ENCODE results near the gene EIF4E3.

The EIF4E3 gene

GRCh38 chr3:71692139-71692538, 33.1 kb downstream of the EIF4E3 start:
- Mint-ChIP-seq H3K27ac (no peak overlapping the region), H3K9me3 (no peaks in the 10 kb centered on the region), H3K4me3 (no peak overlapping the region), H3K36me3 (ENCODE audit: low read depth) (no peaks in the 10 kb centered on the region), H3K4me1 (peaks cover 41% of the 10 kb centered on the region), H3K27me3 (ENCODE audit: low read depth, poor library complexity) (no peaks in the 10 kb centered on the region)
- no peak for TF ChIP-seq CTCF (IDR thresholded peaks at IDR 0.05)
- no peak for DNase-seq

DNA sequence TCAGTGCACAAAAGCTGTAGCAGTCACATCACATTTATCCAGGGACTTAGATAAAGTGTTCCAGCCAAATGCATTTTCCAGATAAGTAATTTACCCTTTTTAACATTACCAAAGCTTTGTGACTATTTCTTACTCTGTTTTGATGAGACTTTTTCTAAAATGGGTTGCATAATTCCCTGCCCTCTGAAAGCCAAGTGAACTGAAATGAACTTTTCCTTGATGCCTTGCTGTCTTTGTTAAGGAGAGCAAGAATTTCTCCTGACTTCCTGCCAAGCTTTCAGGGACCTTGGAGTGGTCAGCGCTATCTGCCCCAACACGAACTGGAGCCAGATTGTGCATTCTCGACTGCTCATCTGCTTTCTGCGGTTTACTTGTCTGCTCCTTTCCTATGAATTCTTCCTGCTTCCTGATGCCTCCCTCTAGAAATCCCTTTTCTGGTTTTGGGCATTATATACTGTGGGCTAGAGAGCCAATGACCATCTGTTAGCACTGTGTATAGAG, 34.8 kb downstream of the EIF4E3 start:
- Mint-ChIP-seq H3K27ac (no peak overlapping the region), H3K4me3 (no peak overlapping the region), H3K27me3 (ENCODE audit: low read depth, poor library complexity) (no peaks in the 10 kb centered on the region), H3K4me1 (peaks cover 32% of the 10 kb centered on the region), H3K36me3 (ENCODE audit: low read depth) (peaks cover 9% of the 10 kb centered on the region), H3K9me3 (peaks cover 5% of the 10 kb centered on the region)
- TF ChIP-seq CTCF (IDR thresholded peaks at IDR 0.05), result no peak
- DNase-seq, result no peak

DNA sequence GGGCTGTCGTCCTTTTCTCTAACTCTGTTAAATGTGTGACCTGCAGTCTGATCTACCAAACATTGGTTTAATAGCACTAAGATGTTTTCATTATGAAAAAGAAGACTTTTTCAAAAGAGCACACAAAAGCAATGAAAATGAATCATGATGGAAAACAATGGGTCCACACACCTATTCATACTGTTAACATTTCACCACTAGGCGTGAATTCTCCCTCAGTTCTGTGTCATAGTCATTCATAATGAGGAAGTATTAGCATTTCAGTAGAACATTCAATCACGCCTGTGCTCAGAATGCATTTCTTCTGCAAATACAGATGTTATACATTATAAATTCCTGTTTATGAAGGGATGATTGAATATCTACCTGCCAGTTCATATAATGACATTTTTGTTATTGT, 35.9 kb downstream of the EIF4E3 start:
- DNase-seq, result no peak
- no peak overlapping the region for H3K27ac Mint-ChIP-seq

GRCh38 chr3:71688121-71688520, 37.1 kb downstream of the EIF4E3 start:
- no peak overlapping the region for H3K27ac Mint-ChIP-seq
- DNase-seq, result no peak
- TF ChIP-seq CTCF (IDR thresholded peaks at IDR 0.05), result no peak
- H3K4me3 Mint-ChIP-seq, result no peak overlapping the region
- H3K4me1 Mint-ChIP-seq, result peaks cover 28% of the 10 kb centered on the region
- H3K36me3 Mint-ChIP-seq (ENCODE audit: low read depth), result peaks cover 9% of the 10 kb centered on the region
- no peaks in the 10 kb centered on the region for H3K27me3 Mint-ChIP-seq (ENCODE audit: low read depth, poor library complexity)
- peaks cover 5% of the 10 kb centered on the region for H3K9me3 Mint-ChIP-seq

More for the DNA sequence above, 35.9 kb downstream of the EIF4E3 start:
- no peak for TF ChIP-seq CTCF (IDR thresholded peaks at IDR 0.05)
- Mint-ChIP-seq H3K4me3 (no peak overlapping the region), H3K27me3 (ENCODE audit: low read depth, poor library complexity) (no peaks in the 10 kb centered on the region), H3K9me3 (peaks cover 5% of the 10 kb centered on the region), H3K4me1 (peaks cover 29% of the 10 kb centered on the region), H3K36me3 (ENCODE audit: low read depth) (peaks cover 9% of the 10 kb centered on the region)

- Mint-ChIP-seq H3K27ac (no peak overlapping the region), H3K36me3 (ENCODE audit: low read depth) (peaks cover 9% of the 10 kb centered on the region), H3K9me3 (peaks cover 5% of the 10 kb centered on the region), H3K4me3 (no peak overlapping the region), H3K27me3 (ENCODE audit: low read depth, poor library complexity) (no peaks in the 10 kb centered on the region), H3K4me1 (peaks cover 38% of the 10 kb centered on the region)
- no peak for TF ChIP-seq CTCF (IDR thresholded peaks at IDR 0.05)
- no peak for DNase-seq
Observed at GRCh38 chr3:71685686-71686085, 39.5 kb downstream of the EIF4E3 start.

GRCh38 chr3:71684757-71685386, 40.3 kb downstream of the EIF4E3 start:
- no peak overlapping the region for H3K4me3 Mint-ChIP-seq
- no peak overlapping the region for H3K27ac Mint-ChIP-seq
- peaks cover 38% of the 10 kb centered on the region for H3K4me1 Mint-ChIP-seq
- DNase-seq, result no peak
- H3K36me3 Mint-ChIP-seq (ENCODE audit: low read depth), result peaks cover 9% of the 10 kb centered on the region
- no peak for TF ChIP-seq CTCF (IDR thresholded peaks at IDR 0.05)
- H3K27me3 Mint-ChIP-seq (ENCODE audit: low read depth, poor library complexity), result no peaks in the 10 kb centered on the region
- H3K9me3 Mint-ChIP-seq, result peaks cover 5% of the 10 kb centered on the region
